Measurements from ENCODE around the gene USP2. TPM values are rescaled to one million over a fixed set of nuclear protein-coding genes. Genes with fewer than 3 reads are reported as not detected.

USP2 gene
- total RNA-seq, 1 donor from 2014 or later: 2.0 TPM

DNA sequence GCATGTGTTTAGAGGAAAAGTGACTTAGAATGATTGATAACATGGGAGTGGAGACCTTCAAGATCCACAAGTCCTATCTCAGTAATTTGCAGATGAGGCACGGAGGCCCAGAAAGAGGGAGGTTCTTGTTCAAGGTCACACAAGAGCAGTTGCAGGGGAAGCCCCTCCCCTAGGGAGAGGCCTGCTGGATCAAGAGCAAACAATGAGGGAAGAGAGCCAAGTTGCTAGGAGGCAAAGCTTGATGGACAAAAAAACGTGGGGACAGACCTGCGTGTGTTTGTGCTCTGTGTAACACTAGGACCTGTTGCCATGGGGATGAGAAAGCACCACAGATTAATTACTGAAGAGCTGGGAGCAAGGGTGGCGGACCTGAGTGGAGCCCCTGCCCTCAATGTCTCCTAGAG, 28.6 kb downstream of the USP2 start:
- TF ChIP-seq, protein P1, sequence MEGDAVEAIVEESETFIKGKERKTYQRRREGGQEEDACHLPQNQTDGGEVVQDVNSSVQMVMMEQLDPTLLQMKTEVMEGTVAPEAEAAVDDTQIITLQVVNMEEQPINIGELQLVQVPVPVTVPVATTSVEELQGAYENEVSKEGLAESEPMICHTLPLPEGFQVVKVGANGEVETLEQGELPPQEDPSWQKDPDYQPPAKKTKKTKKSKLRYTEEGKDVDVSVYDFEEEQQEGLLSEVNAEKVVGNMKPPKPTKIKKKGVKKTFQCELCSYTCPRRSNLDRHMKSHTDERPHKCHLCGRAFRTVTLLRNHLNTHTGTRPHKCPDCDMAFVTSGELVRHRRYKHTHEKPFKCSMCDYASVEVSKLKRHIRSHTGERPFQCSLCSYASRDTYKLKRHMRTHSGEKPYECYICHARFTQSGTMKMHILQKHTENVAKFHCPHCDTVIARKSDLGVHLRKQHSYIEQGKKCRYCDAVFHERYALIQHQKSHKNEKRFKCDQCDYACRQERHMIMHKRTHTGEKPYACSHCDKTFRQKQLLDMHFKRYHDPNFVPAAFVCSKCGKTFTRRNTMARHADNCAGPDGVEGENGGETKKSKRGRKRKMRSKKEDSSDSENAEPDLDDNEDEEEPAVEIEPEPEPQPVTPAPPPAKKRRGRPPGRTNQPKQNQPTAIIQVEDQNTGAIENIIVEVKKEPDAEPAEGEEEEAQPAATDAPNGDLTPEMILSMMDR (IDR thresholded peaks at IDR 0.05; ENCODE audit: insufficient read depth, low read length, poor library complexity, severe bottlenecking): no peak
- Histone ChIP-seq H3K36me3 (ENCODE audit: control insufficient read depth, insufficient read depth, low read length) (no peaks in the 10 kb centered on the region), H3K27me3 (ENCODE audit: control insufficient read depth, insufficient read depth, low read length) (peaks cover 5% of the 10 kb centered on the region), H3K4me3 (ENCODE audit: low read depth, low read length) (no peak overlapping the region)
- no peak for DNase-seq (ENCODE audit: low read depth)

- Histone ChIP-seq H3K36me3 (ENCODE audit: control insufficient read depth, insufficient read depth, low read length) (no peaks in the 10 kb centered on the region), H3K4me3 (ENCODE audit: low read depth, low read length) (no peak overlapping the region), H3K27me3 (ENCODE audit: control insufficient read depth, insufficient read depth, low read length) (peaks cover 12% of the 10 kb centered on the region)
- DNase-seq (ENCODE audit: low read depth): no peak
- TF ChIP-seq, protein P1 (IDR thresholded peaks at IDR 0.05; ENCODE audit: insufficient read depth, low read length, poor library complexity, severe bottlenecking): no peak
Measured at GRCh38 chr11:119351232-119351631, 30.3 kb downstream of the USP2 start.

GRCh38 chr11:119350302-119350701, 31.2 kb downstream of the USP2 start:
- no peak for DNase-seq (ENCODE audit: low read depth)
- TF ChIP-seq, protein P1 (IDR thresholded peaks at IDR 0.05; ENCODE audit: insufficient read depth, low read length, poor library complexity, severe bottlenecking): no peak
- no peaks in the 10 kb centered on the region for H3K36me3 ChIP-seq (ENCODE audit: control insufficient read depth, insufficient read depth, low read length)
- peaks cover 16% of the 10 kb centered on the region for H3K27me3 ChIP-seq (ENCODE audit: control insufficient read depth, insufficient read depth, low read length)
- H3K4me3 ChIP-seq (ENCODE audit: low read depth, low read length): no peak overlapping the region

DNA sequence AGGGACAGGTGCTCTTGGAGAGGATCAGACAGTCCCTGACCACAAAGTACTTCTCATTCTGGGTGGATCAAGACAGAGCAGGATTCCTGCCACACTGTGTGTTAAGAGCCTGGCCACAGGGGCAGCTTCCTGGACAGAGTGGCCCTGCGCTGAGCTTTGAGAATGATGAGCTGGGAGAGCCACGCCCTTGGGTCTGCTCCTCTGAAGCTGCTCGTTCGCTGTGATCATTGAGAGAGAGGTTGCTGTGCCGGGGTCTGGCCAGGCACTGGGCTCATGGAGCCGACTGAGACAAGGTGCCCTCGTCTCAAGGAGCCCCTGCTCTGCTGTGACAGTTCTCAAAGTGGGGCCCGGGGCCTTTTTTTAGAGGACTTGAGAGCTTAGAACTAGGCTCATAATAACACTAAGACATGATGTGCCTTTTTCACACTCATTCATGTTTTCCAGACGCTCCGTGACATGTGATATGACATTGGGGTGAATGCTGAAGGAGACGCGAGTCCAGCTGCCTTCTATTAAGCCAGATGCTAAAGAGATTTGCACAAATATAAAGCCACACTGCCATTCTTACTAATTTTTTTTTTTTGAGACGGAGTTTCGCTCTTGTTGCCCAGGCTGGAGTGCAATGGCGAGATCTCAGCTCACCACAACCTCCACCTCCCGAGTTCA, 33.4 kb downstream of the USP2 start:
- no peak for DNase-seq (ENCODE audit: low read depth)
- Histone ChIP-seq H3K36me3 (ENCODE audit: control insufficient read depth, insufficient read depth, low read length) (no peaks in the 10 kb centered on the region), H3K27me3 (ENCODE audit: control insufficient read depth, insufficient read depth, low read length) (peaks cover 16% of the 10 kb centered on the region), H3K4me3 (ENCODE audit: low read depth, low read length) (no peak overlapping the region)
- TF ChIP-seq, protein P1 (IDR thresholded peaks at IDR 0.05; ENCODE audit: insufficient read depth, low read length, poor library complexity, severe bottlenecking): no peak

GRCh38 chr11:119347242-119347641, 34.2 kb downstream of the USP2 start:
- peaks cover 20% of the 10 kb centered on the region for H3K27me3 ChIP-seq (ENCODE audit: control insufficient read depth, insufficient read depth, low read length)
- no peak for DNase-seq (ENCODE audit: low read depth)
- no peak overlapping the region for H3K4me3 ChIP-seq (ENCODE audit: low read depth, low read length)
- no peaks in the 10 kb centered on the region for H3K36me3 ChIP-seq (ENCODE audit: control insufficient read depth, insufficient read depth, low read length)
- TF ChIP-seq, protein P1 (IDR thresholded peaks at IDR 0.05; ENCODE audit: insufficient read depth, low read length, poor library complexity, severe bottlenecking): no peak

GRCh38 chr11:119346605-119347004, 34.9 kb downstream of the USP2 start, which contains the start of gene MFRP:
MFRP (minus strand) TSS chr11:119346705; CDS start chr11:119346513, 192 bp downstream.
- peaks cover 25% of the 10 kb centered on the region for H3K27me3 ChIP-seq (ENCODE audit: control insufficient read depth, insufficient read depth, low read length)
- TF ChIP-seq, protein P1 (IDR thresholded peaks at IDR 0.05; ENCODE audit: insufficient read depth, low read length, poor library complexity, severe bottlenecking): no peak
- H3K36me3 ChIP-seq (ENCODE audit: control insufficient read depth, insufficient read depth, low read length): no peaks in the 10 kb centered on the region
- no peak for DNase-seq (ENCODE audit: low read depth)
- H3K4me3 ChIP-seq (ENCODE audit: low read depth, low read length): no peak within 1 kb of the TSS

Data from kidney epithelial cell (primary cell).